GM19324 (cell line): ENCODE results near the gene COPB1.

Experiments
- ATAC-seq: cut with Tn5 transposase; IDR thresholded peaks from one replicate; pipeline ENCODE4 v1.9.1; 2021; ENCODE audit warnings: mild to moderate bottlenecking, moderate library complexity; ENCODE audit not compliant: unreplicated experiment, low FRiP score

COPB1 gene

GRCh38 chr11:14513800-14514199 is 14.2 kb upstream of the COPB1 start:
- ATAC-seq, result no peak

DNA sequence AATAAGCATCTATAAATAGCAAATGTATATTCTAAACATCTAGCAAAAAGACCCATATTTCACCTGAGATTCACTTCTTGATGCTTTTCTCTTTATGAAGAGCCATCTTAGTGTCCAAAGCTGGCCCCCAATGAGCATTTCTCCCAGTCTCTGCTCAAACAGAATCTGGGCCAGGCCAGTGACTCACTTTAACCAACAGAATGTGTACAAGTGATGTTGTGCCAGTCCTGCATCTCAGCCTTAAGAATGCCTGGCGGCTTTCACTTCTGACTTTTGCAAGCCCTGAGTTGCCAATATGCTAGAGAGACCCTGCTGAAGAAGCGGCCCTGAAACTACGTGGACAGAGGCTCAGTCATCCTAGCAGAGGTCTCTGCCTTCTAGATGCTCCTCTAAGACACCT is 6.9 kb upstream of the COPB1 start:
- no peak for ATAC-seq

DNA sequence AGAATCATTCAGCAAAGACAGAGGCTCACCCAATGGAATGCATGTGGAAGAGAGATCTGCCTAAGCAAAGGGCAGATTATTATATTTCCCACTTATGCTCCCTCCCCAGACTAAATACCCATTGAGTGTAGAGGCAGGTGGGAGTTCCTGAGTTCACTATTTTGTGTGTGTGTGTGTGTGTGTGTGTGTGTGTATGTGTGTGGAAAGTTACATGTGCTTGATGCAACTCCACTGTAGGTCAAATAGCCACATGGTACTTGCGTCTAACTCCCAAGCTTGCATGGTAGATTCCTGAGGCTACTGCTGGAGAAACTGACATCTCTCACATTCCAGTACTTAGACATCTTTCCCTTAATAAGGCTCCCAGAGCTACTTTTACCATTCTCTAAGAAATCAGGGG is 3.4 kb upstream of the COPB1 start:
- no peak for ATAC-seq

GRCh38 chr11:14502039-14502438 is 2.4 kb upstream of the COPB1 start:
- ATAC-seq, result no peak

- peak; percentile 52 for ATAC-seq
These were observed 605 bp upstream of the COPB1 start for GRCh38 chr11:14500181-14500651.

GRCh38 chr11:14499178-14499559 is 442 bp downstream of the COPB1 start:
- no peak for ATAC-seq

- ATAC-seq, result no peak
These were observed 18.9 kb downstream of the COPB1 start for GRCh38 chr11:14480716-14481115.

- no peak for ATAC-seq
These were observed 28.5 kb downstream of the COPB1 start for GRCh38 chr11:14471127-14471526.

GRCh38 chr11:14463623-14464022 is 36.0 kb downstream of the COPB1 start:
- no peak for ATAC-seq

- ATAC-seq, result no peak
These were observed 39.5 kb downstream of the COPB1 start for GRCh38 chr11:14460147-14460546.

DNA sequence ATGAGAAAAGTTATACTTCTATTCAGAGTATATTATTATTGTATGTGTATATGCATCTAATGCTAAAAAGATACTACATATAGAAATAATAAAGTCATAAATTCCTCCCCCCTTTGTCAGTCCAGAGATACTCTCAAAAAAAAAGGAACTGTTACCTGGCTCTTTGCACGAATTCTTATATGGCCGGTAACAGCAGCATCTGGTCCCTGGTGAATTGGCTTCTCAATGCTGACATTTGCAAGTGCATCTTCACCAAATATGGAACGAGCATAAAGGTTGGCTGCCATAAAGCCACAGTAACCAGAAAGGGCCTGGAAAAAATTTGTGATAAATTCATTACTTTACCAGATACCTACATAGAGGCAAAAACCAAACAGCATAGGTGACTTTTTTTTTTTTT is 41.2 kb downstream of the COPB1 start:
- no peak for ATAC-seq

DNA sequence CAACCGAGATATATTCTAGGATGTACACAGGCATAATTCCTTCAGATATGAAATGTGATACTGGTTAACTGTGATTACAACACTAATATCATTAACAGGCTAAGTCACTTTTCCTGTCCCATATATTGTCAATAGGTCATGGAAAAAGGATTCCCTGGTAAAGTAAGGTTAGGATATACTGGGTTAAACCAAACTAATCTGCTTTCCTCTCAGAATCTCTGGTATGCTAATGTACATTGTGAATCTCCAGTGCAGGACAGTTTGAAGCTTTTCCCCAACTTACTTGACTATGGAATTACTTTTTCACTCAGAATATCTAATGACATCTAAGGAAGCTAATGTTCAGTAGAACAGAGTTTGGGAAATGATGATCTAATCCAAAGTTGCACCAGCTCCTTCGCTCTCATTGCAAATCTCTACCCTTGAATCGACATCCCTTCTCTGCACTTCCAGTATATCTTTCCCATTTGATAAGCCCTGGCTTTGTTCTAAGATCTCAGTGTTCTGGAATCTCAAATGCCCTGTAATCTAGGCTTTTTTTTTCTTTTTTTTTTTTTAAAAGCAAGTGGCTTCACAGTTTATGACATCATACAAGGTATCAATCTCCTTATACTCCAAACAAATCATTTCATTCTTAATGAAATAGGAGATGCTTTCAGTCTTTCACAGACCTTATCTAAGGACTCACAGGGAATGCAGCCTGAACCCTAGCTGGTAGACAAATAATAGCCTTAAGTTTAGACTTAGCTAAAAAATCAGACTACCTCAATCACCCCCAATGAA is 43.8 kb downstream of the COPB1 start:
- ATAC-seq, result no peak

- ATAC-seq, result no peak
These were observed 44.6 kb downstream of the COPB1 start for GRCh38 chr11:14454861-14455632.

GRCh38 chr11:14451825-14452224 is 47.8 kb downstream of the COPB1 start:
- no peak for ATAC-seq

DNA sequence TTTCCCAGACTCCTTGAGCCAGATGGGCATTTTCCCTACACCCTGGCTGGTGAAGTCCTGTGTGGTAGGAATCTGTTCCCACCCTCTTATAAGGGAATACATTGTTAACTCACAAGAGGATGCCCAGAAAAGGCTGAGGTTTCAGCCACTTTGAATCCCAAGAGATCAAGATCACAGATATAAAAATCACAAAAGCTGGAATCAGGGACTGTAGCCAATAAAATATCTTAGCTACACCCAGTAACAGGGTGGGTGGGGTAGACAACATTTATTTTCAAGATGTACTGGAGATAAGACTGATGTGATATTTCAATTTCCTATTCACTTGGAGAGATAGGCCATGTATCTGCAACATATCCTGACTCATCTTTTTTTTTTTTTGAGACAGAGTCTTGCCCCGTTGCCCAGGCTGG is 50.3 kb downstream of the COPB1 start:
- no peak for ATAC-seq

- no peak for ATAC-seq
These were observed 51.4 kb downstream of the COPB1 start for GRCh38 chr11:14448240-14448639.

DNA sequence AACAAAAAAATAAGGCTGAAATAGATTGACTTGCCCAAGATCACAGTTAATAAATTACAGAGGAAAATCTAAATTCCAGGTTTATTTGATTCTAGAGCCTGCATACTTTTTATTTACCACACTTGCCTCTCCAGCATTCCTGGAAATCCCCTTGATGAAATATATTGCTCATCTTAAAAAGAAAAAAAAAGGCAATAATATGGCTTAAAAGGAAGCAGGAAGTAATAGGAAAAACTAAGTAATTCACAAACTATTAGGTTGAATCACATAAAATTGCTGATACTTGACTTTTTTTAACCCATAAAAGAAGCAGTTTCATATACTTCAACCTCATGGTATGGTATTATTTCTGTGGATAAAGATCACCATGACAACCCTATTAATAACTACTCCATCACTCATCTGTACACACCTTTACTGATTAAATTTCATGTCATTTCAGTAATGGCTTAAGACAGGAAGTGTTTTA is 52.9 kb downstream of the COPB1 start:
- ATAC-seq, result no peak

DNA sequence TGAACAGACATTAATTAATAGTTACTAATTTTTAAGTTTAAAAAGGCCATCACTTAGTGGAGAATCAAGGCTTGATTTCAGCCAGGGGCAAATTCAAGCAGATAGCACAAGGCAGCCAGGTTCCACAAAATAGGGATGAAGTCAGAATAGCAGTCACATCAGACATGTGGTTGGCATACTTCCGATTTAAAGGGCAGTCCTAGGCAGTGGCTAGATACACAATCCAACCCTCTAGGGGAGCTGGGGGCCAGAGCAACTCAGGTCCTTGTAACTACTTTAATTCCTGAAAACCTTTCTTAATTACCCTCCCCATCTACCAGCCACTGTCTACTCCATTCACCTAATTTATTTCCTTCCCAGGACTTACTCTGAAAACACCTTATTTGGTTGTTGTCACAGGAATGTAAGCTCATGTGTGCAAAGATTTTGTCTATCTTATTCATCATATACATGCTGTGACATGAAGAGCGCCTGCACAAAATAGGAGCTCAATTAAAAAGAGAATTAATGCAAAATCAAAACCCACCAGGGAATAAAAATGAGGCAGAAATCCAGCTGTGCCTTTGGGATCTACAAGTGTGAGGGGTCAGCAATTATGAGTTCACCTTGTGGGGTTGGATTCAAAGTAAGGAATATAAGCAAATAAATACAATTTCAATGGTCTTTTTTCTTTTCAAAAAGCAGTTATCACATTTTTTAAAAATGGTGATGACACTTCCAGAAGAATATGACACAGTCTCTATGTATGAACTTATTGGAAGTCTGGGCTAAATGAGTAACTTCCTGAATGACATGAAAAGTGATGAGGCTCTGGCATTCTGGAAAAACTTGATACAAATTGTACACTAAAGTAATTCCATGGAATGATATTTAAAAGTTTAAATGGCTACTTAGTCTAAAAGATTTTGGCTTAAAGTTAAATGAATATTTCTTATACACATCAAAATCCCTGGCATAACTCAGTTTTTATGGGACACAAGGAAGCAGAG is 53.8 kb downstream of the COPB1 start:
- ATAC-seq, result no peak

DNA sequence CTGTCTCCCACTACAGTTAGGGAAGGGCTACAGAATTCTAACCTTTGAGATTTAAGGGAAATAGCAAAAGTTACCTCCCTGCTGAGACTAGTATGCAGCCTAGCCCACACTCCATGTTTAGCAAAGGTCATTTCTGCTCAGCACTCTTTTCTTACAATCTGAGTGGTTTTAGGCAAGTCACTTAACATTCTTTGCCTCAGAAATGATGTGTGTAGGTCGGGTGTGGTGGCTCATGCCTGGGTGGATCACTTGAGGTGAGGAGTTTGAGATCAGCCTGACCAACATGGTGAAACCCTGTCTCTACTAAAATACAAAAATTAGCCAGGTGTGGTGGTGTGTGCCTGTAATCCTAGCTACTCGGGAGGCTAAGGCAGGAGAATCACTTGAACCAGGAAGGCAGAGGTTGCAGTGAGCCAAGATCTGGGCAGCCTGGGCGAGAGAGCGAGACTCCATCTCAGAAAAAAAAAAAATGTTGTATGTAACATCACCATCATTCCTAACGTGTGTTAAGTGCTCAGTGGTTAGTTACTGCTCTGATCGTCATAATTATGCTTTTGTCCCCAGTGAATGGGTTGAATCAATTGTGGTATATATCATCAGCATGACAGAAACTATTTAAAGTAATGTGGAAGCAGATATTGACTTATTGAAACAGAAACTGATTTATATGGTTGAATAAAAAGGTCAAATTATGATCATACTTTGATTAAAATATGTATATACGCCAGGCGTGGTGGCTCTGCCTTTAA is 55.0 kb downstream of the COPB1 start:
- ATAC-seq, result no peak

DNA sequence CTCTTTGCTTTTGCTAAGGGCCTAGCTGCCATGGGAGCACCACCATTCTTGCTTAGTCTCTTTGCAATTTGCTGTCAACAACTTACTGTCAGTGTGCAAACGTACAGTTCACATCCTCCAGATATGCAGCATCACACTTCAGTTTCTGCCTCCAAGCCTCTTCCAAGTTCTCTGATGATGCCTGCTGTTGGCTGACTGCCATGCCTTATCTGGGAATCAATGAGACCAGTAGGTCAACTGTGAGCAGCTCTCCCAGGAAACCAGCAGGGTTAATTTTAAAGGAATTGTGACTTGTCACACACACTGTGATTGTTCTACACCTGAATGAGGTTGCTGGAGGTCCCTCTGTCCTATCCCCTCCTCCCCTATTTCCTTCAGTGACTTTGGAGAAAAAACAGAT is 56.0 kb downstream of the COPB1 start:
- ATAC-seq, result no peak
